Measurements from ENCODE around the gene PPIF.
A peak's percentile ranks its signal among the peaks of the same experiment; 100 is the strongest.

The PPIF gene

DNA sequence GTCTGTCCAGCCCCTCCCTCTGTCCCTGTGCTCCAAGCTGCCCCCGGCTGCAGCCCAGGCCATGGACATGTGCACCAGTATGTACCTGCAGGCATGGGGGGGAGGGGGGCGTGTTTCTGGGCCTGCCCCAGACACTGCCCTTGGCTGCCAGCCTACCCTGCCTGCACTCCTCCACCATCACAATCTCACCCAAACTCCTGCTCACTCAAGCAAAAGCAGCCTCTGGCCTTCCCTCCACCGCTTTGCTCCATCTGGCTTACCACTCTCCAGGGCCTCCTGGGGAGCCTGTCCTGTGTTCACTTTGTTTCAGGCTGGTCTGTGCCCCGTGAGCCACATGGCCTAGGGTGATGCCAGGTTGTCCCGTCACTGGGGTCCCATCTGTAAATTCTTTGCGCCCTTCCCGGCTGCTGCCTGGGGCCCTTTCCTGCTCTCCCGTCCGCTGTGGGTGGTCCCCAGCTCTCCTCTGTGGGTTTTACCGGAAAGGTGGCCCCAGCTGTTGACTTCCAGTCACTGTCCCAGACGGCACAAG lies 33.3 kb upstream of the PPIF start:
- no peak for DNase-seq (ENCODE audit: low read depth in 3 of 3)

GRCh38 chr10:79314761-79315601 lies 32.3 kb upstream of the PPIF start:
- DNase-seq (ENCODE audit: low read depth in 3 of 3), result no peak

- DNase-seq (ENCODE audit: low read depth in 3 of 3), result no peak
These were observed 31.7 kb upstream of the PPIF start for GRCh38 chr10:79315602-79315920.

- no peak for DNase-seq (ENCODE audit: low read depth in 3 of 3)
These were observed 30.4 kb upstream of the PPIF start for GRCh38 chr10:79316671-79317431.

- no peak for DNase-seq (ENCODE audit: low read depth in 3 of 3)
These were observed 28.9 kb upstream of the PPIF start for GRCh38 chr10:79318369-79318768.

- no peak for DNase-seq (ENCODE audit: low read depth in 3 of 3)
These were observed 28.0 kb upstream of the PPIF start for GRCh38 chr10:79319115-79319771.

GRCh38 chr10:79320316-79320715 lies 27.0 kb upstream of the PPIF start:
- DNase-seq (ENCODE audit: low read depth in 3 of 3), result no peak

DNA sequence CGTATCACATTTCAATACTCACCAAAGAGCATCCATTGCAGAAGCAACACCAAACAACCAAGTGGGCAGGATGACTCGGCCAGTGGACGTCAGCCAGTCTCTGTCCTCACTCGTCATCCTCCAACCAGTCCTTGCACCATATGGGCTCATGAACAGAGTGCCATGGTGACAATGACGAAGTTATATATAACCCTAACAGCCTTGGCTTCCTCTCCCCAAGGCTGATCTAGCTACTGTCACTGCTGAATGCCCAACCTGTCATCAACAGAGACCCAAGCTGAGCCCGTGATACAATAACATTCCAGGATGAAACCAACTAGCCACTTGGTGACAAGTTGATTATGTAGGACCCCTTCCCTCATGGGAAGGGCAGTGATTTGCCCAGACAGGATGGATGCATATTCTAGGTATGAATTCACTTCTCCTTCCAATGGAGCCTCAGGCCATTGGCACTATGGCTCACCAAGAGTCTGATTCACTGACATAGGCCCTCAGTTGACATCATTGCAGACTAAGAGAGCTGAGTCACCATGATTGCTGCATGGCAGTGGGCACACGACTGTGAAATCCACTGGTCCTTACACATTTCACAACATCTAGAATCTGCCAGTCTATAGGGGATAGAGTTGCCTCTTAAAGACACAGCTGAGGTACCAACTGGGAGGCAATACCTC lies 26.3 kb upstream of the PPIF start:
- DNase-seq (ENCODE audit: low read depth in 3 of 3), result no peak

- DNase-seq (ENCODE audit: low read depth in 3 of 3), result no peak
These were observed 25.8 kb upstream of the PPIF start for GRCh38 chr10:79321494-79321882.

DNA sequence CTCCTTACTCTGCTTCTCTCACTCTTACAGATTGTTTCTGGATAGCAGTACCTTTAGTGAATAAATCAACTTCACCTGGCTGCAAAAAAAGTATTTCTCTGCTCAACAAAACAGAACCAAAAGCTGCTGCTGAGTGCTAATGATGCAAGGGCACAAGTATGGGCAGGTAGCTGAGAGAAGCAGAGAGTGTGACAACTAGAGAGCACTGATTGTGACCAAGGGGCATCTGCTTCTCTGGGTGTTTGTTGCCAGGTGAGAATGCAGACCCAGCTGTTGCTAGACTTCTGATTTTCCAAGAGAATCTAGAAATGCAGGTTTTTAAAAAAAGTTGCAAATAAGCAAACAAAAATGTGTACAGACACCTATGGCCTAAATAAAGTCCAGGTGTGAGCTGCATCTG lies 25.3 kb upstream of the PPIF start:
- DNase-seq (ENCODE audit: low read depth in 3 of 3), result no peak

DNA sequence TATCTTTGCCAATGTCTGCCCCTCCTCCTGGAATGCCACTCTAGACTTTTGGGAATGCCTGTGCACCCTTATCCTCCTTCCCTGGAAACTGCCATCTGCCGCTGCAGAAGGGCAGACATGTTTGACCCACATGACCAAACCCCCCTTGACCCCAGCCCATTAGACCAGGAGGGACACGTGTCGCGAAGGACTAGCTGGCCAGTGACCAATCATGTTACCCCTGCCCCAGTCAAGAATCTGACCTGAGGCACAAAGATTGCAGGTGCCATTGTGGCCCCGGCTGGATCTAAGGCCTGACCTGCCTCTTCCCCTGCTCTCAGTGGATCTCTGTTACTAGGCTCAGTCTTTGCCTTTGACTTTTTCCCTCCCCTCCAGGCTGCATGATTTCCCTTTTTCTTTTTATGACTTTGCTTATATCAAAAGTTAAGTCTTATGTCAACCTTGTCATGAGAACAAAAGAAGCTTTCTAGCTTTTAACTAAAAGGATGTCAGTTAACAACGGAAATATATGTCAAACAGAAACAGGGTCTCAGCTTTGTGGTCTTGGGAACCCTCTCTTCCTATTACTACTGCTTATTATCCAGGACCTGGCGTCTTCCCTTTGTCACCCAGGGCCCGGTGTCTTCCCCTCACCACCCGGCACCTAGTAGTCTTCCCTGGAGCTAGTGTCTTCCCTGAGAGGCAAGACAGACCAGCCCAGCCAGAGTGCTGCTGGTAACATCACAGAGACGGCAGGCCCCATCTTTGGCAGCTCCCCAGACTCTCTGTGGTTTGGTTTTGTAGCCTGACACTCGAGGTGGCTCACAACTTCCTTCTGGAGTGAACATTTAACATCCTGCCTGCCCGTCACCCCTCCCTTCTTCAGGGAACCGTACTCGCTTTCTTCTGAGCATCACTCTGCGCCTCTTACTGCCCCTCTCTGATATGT lies 24.4 kb upstream of the PPIF start:
- peak; percentile 39 to 56 (median 47) for DNase-seq (ENCODE audit: low read depth in 3 of 3)

- no peak for DNase-seq (ENCODE audit: low read depth in 3 of 3)
These were observed 23.7 kb upstream of the PPIF start for GRCh38 chr10:79323602-79324001.

DNA sequence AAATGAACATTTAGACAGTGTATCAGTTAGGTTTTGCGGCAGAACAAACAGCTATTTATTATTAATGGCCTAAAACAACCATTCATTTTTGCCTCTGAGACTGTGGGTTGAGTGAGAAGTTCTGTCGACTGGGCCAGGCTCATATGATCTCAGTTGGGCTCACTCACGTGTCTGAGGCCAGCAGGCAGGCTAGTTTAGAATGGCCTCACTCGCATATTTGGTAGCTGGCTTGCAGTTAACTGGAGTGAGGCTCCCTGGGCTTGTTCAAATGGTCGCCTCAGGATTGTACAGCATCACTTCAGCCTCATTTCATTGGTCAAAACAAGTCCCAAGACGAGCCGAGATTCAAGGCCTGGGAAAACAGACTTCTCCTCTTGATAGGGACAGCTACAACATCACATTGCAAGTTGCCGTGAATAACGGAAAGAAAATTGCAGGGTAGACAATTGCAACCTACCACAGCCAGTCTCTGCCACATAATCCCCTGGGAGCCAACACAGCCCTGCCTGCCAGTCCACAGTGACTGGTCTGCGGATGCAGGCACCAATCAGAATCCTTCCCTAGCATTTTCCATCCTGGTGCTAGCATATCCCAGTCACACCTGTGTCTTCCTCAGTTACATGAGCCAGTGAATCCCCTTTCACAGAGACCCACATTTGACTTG lies 23.1 kb upstream of the PPIF start:
- no peak for DNase-seq (ENCODE audit: low read depth in 3 of 3)

- no peak for DNase-seq (ENCODE audit: low read depth in 3 of 3)
These were observed 20.7 kb upstream of the PPIF start for GRCh38 chr10:79326361-79327089.

GRCh38 chr10:79327090-79327457 lies 20.2 kb upstream of the PPIF start:
- no peak for DNase-seq (ENCODE audit: low read depth in 3 of 3)

GRCh38 chr10:79328147-79328701 lies 19.0 kb upstream of the PPIF start:
- no peak for DNase-seq (ENCODE audit: low read depth in 3 of 3)

GRCh38 chr10:79328737-79329504 lies 18.3 kb upstream of the PPIF start:
- no peak for DNase-seq (ENCODE audit: low read depth in 3 of 3)

DNA sequence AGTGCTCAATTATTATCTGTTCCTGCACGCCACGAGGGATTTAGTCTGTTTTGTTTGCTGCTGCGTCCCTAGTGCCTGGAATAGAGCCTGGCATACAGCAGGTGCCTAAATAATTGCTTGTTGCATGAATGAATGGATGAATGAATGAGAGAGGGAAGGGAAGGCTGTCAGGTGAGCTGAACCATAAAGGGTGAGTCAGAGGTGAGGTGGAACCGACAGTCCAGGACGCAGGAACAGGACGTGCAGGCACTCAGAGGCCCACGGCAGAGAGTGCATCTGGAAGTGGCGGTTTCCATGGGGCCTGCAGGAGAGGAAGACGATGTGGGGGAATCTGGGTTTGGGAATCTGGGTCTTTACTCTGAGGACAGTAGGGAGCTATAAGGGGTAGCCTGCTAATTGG lies 17.7 kb upstream of the PPIF start:
- DNase-seq (ENCODE audit: low read depth in 3 of 3), result no peak

- no peak for DNase-seq (ENCODE audit: low read depth in 3 of 3)
These were observed 16.0 kb upstream of the PPIF start for GRCh38 chr10:79331226-79331625.

All from stimulated activated CD4-positive, alpha-beta T cell treated with anti-CD3 and anti-CD28 coated beads, TNF-alpha, amount 100 ng/mL, for 4 hours (primary cell).